Measurements from ENCODE around the gene FRMD4A.

FRMD4A gene

GRCh38 chr10:13624630-13625029, 706.1 kb downstream of the FRMD4A start:
- DNase-seq = no peak

- DNase-seq = no peak
Observed at GRCh38 chr10:13621931-13622330, 708.8 kb downstream of the FRMD4A start.

- no peak for DNase-seq
Observed at GRCh38 chr10:13617116-13617515, 713.6 kb downstream of the FRMD4A start.

GRCh38 chr10:13615650-13616300, 714.9 kb downstream of the FRMD4A start:
- no peak for DNase-seq

- no peak for DNase-seq
Observed at GRCh38 chr10:13614530-13615332, 716.0 kb downstream of the FRMD4A start.

GRCh38 chr10:13613519-13613918, 717.2 kb downstream of the FRMD4A start:
- DNase-seq = no peak

- DNase-seq = no peak
Observed at GRCh38 chr10:13612654-13613373, 717.9 kb downstream of the FRMD4A start.

- no peak for DNase-seq
Observed at GRCh38 chr10:13608246-13608853, 722.4 kb downstream of the FRMD4A start.

- DNase-seq = no peak
Observed at GRCh38 chr10:13604357-13605040, 726.2 kb downstream of the FRMD4A start.

GRCh38 chr10:13597909-13598308, 732.8 kb downstream of the FRMD4A start:
- no peak for DNase-seq

GRCh38 chr10:13594641-13595040, 736.1 kb downstream of the FRMD4A start:
- no peak for DNase-seq

Data from activated CD4-positive, alpha-beta T cell treated with anti-CD3 and anti-CD28 coated beads, Interleukin-2, amount 50 U/mL, for 48 hours (primary cell).